ENCODE data around the gene RNU6-9.

The RNU6-9 gene

GRCh38 chr19:919199-920050 lies 26.1 kb downstream of the RNU6-9 start:
- no peak for DNase-seq

DNA sequence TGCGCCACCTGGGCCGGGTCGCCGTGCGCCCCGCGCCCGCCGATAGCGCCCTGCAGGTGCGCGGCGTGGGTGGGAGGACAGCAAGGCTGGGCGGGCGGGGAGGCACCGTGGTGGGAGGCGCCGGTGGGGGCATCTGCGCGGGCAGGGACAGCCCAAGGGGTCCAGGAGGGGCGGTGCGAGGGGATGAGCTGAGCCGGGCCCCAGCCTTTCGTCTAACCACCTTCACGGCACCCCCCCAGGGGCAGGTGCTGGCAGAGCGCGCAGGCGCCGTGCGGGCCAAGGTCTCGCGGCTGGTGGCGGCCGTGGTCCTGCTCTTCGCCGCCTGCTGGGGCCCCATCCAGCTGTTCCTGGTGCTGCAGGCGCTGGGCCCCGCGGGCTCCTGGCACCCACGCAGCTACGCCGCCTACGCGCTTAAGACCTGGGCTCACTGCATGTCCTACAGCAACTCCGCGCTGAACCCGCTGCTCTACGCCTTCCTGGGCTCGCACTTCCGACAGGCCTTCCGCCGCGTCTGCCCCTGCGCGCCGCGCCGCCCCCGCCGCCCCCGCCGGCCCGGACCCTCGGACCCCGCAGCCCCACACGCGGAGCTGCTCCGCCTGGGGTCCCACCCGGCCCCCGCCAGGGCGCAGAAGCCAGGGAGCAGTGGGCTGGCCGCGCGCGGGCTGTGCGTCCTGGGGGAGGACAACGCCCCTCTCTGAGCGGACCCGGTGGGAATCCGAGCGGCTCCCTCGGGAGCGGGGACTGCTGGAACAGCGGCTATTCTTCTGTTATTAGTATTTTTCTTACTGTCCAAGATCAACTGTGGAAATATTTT lies 27.0 kb downstream of the RNU6-9 start:
- DNase-seq, result no peak

DNA sequence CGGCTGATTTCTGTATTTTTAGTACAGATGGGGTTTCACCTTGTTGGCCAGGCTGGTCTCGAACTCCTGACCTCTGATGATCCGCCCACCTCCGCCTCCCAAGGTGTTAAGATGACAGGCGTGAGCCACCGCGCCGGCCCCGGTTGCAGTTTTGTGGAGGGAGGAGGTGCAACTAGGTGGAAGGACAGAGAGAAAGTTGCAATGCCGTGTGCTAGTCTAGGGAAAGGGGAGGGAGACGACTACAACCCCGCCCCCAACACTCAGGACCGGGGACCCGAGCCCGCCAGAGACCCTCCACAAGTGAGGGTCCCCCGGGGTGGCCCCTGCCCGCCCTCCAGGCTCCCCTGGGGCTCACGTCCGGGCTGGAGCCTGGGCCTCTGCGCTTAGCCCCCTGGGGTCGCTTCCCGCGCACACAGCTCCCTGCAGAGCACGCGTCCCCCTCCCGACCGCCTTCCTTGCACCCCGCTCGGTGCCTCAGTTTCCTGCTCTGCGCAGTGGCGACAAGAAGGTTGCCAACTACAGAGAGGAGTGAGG lies 31.3 kb downstream of the RNU6-9 start:
- DNase-seq, result no peak

DNA sequence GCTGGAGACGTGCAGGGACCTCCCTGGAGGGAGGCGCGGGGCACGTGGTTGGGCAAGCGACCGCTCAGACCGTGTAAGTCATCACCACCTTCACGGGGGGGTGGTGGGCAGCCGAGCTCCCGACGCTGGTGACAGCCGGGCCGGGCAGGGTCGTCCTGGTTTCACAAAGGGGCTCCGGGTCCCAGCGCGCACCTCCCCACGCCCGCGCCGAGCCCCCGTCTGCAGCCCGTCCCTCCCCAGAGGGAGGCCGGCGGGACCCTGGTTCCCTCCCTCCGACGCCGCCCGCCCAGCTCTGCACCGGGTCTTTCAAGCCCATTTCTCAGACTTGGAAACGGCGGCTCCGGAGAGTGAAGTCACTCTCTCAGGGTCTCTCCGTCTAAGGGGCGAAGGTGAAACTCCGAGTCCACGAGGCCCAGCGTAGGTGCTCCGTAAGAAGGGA lies 31.8 kb downstream of the RNU6-9 start:
- no peak for DNase-seq

- peak; percentile 84 for DNase-seq
These were observed 32.4 kb downstream of the RNU6-9 start, which contains the start of gene ARID3A for GRCh38 chr19:925526-926322. Gene ARID3A, plus strand, starts transcription at chr19:926035. Its CDS starts 3,494 bp downstream, at chr19:929529.

- DNase-seq, result no peak
These were observed 33.0 kb downstream of the RNU6-9 start for GRCh38 chr19:926323-926588.

- DNase-seq, result no peak
These were observed 33.5 kb downstream of the RNU6-9 start for GRCh38 chr19:926589-927350.

DNA sequence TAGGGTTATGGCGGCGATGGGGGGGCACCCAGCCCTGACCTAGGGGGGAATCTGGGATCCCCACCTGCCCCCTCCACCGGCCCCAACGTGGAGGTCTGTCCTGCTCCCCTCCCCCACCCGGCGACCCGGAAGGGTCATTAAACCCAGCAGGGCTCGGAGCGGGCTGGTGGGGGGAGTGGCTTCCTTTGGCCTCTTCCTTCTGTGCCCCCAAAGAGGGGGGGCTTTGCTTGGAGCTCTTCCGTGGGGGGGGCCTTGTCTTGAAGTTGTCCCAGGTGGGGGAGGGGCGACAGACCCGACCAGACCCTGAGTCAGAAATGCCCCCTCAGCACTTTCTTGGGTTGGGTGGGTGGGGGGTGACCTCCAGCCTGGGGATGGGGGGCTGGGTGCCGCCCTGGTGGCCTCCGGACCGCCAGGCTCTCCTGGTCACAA lies 34.1 kb downstream of the RNU6-9 start:
- no peak for DNase-seq

- DNase-seq, result no peak
These were observed 34.6 kb downstream of the RNU6-9 start for GRCh38 chr19:927780-928401.

DNA sequence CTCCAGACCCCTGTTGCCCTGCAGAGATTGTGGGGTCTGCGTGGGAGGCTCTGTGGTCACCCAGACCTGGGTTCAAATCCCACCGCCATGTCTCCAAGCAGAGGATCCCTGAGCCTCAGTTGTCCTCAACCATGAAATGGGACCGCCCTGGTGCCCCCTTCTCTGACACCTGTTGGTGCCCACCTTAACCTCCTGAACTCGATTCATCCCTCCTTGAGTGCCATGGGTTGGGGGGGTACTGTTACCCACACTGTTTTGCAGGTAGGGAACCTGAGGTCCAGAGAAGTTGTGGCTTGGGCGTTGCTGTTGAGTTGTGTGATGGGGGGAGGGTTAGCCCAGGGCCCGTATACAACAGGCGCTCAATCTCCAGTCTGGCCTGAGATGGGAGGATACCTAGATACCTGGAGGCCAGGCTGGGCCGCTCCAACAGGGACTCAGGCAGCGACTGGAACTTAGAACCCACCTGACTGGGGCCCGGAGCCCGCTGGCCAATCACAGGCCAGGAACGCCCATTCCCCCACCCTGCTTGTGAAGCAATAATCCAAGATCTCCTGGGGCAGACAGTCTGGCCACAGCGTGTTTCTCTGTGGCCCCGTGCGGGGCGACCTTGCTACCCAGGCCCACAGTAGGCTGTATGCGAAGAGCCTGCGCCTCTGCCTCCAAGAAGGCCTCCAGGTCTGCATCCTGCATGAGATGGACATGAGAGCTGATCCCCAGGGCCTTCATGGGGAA lies 35.4 kb downstream of the RNU6-9 start:
- no peak for DNase-seq

DNA sequence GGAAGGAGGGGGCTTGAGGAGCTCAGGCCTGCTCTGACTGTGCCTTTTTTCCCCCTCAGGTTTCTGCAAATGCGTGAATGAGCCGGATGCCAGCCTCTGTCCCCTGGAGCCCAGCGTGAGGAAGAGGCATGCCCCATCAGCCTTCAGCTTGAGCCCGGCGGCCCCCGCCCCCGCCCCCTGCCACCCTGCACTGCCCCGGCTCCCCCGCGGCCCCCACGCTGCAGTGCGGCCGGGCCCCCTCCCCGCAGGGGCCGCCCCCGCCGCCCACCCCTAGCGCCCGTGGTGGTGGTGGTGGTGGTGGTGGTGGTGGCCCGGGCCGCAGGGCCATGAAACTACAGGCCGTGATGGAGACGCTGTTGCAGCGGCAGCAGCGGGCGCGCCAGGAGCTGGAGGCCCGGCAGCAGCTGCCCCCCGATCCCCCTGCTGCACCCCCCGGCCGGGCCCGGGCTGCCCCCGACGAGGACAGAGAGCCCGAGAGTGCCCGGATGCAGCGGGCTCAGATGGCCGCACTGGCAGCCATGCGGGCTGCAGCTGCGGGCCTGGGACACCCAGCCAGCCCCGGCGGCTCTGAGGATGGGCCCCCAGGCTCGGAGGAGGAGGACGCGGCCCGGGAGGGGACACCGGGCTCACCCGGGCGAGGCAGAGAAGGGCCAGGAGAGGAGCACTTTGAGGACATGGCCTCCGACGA lies 36.1 kb downstream of the RNU6-9 start:
- no peak for DNase-seq

DNA sequence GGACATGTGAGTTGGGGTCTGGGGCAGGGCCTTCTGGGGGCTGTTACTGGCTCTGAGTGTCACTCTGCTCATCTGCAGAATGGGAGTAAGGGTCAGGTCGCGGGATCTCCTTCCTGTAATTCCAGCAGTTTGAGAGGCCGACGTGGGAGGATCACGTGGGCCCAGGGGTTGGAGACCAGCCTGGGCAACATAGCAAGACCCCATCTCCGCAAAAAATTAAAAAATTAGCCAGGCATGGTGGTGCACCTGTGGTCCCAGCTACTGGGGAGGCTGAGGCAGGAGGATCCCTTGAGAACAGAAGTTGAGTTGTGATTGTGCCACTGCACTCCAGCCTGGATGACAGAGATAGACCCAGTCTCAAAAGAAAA lies 36.6 kb downstream of the RNU6-9 start:
- DNase-seq, result no peak

DNA sequence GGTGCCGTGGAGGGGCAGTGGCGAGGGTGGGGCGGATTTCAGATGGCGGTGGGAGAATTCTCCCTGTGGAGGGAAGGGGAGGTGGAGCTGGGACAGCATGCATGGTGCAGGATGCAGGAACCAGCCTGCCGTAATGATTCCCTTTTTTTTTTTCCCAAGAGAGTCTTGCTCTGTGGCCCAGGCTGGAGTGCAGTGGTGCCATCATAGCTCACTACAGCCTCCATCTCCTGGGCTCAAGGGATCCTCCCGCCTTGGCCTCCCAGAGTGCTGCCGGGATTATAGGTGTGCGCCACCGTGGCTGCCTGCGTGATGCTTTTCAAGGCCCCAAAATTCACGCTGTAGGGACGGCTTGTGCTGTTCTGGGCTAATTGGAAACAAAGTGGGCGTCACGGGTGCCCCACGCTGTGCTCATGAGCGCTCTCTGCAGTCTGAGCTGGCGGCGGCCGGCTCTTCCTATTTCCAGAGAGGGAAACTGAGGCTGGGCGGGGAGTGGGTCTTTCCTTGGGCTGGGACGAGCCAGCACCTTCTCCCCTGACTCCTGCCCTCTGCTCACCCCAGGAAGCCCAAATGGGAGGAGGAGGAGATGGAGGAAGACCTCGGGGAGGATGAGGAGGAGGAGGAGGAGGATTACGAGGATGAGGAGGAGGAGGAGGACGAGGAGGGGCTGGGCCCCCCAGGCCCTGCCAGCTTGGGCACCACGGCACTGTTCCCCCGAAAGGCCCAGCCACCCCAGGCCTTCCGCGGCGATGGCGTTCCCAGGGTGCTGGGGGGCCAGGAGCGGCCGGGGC lies 38.8 kb downstream of the RNU6-9 start:
- no peak for DNase-seq

GRCh38 chr19:932648-933552 lies 39.6 kb downstream of the RNU6-9 start:
- DNase-seq, result no peak

DNA sequence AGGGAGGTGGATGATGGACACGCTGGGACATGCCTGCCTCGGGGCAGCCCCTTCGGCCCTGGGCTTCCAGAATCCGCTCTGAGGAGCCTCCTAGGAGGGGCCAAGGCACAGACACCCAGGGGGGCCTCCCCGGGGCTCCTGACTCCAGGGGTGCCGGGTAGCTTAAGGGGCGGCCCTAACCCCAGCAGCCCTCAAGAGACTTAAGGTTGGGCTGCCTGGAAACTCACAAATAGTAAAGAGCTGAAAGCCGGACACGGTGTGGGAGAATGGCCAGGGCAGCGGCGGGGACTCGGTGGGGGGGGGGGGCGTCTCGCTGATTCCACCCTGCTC lies 40.2 kb downstream of the RNU6-9 start:
- DNase-seq, result no peak

DNA sequence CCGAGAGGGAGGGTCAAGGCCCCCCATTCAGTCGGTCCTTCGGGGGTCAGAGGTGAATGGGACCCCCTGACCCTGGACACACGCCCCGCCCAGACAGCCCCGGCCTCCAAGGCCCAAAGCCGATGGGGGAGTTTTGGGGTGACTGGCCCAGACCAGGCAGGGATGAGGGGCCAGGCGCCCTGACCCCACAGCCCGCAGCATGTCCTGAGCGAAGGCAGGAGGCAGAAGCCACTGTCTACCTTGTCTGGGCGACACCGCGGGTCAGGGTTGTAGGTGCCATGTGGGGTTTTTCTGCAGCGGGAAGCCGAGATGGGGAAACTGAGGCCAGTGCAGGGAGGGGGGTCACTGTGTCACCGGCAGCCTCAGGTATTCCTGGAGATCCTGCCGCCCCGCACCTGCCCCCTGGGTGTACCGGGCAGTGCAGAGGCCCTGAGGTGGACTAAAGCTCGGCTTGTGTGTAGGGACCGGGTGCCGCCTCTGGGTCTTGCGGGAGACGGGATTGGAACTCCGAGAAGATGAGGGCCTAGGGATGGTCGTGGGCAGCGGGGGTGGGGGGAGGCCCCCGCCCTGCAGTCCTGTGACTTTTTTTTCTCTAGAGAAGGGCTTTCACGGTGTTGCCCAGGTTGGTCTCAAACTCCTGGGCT lies 41.0 kb downstream of the RNU6-9 start:
- DNase-seq, result no peak

DNA sequence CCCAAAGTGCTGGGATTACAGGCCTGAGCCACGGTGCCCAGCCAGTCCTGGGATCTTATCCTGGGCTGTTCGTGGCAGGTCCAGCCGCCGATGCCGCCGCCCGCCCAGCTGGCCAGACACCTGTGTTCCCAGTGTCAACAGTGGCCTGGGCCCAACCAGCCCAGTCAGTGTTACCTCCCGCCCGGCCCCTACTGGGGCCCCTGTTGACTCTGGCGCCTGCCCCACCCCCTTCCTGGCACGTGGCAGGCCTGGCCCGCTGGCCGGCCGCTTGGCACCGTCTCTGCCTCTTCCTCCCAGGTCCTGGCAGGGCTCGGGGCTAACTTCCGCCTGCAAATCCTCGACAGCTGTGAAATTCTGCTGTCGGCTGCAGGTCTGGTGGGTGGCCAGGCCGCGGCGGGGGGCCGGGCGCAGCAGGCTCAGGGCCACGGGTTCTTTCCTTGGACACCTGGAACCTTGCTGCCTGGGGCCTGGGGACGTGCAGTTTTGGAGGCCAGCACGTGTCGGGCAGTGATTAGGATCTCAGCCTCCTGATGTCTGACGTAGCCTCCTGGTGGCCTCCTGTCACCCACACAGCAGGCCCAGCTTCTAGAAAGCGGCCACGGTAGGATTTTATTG lies 41.7 kb downstream of the RNU6-9 start:
- DNase-seq, result no peak

DNA sequence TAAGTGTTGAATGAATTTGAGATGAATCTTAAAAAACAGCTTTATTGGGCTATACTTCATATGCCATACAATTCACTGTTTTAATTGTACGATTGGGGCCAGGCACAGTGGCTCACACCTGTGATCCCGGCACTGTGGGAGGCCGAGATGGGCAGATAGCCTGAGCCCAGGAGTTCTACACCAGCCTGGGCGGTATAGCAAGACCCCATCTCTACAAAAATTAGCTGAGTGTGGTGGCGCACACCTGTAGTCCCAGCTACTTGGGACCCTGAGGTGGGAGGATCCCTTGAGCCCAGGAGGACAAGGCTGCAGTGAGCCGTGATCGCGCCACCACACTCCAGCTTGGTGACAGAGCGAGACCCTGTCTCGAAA lies 42.9 kb downstream of the RNU6-9 start:
- no peak for DNase-seq
